GM18858 (cell line): ENCODE measurements around the gene KLHL11.

ENCODE experiments used
- ATAC-seq: cut with Tn5 transposase; IDR thresholded peaks from one replicate; pipeline ENCODE4 v1.9.1; 2021; ENCODE audit not compliant: unreplicated experiment

KLHL11 gene

GRCh38 chr17:41811549-41812380 is 53.5 kb downstream of the KLHL11 start, which contains the start of gene P3H4:
Gene P3H4, minus strand, starts transcription at chr17:41811949. Its CDS starts 34 bp downstream, at chr17:41811915.
- no peak for ATAC-seq

GRCh38 chr17:41810659-41811548 is 54.3 kb downstream of the KLHL11 start:
- no peak for ATAC-seq

DNA sequence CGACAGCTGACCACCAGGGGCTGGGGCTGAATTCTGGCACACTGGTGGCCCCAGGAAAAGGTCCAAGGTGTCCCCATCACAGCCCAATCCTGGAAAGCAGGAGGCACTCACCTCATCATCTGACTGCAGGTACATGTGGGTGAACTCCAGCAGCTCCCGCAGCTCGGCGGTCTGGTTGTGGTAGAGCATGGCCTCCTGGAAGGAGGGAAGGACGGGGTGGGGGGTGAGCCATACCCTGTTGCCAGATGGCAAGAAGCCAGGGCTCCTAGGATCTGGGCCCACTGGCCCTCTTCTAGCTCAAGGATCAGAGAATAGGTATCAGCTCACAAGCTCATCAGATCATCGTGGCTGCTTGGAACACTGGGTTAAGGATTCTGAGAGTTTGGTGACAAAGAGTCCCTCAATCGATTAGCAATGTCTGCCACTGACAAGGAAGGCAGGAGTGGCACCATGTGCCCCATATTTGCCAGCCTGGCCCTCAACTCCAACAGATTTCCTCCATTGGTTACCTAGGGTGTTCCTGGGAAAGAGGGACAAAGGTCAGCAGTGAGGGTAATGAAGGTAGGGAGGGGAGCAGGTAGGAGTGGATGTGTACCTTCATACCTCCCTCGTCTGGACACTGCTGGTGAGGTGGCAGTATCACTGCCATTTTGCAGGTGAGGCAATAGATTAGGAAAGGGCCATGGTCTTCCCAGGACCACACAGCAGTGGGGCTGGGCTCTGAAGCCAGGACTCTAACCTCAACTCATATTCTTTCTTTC is 58.4 kb downstream of the KLHL11 start:
- no peak for ATAC-seq
